ENCODE data around the gene RITA1.

The RITA1 gene

DNA sequence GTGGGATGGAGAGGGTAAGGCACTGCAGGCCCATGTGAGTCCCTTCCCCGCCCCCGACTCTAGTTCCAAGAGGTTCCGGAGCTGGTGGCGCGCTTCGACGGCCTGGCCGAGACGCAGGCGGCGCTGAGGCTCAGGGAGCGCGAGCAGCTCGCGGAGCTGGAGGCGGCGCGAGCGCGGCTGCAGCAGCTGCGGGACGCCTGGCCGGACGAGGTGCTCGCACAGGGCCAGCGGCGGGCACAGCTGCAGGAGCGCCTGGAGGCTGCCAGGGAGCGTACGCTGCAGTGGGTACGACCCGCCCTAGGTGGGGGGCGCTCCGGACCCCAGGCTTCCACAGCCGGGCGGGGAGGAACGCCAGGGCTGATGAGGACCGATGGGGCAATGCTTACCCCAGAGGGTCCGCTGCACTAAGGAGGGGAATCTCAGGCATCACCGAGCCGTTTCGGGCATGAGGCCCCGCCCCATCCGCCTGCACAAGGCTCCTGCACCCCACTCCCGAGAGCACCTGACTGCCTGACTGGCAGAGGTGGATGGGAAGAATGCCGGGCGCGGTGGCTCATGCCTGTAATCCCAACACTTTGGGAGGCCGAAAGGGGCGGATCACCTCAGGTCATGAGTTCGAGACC is 31.1 kb upstream of the RITA1 start:
- DNase-seq = peak; percentile 77

GRCh38 chr12:113155060-113155459 is 30.5 kb upstream of the RITA1 start:
- no peak for DNase-seq

DNA sequence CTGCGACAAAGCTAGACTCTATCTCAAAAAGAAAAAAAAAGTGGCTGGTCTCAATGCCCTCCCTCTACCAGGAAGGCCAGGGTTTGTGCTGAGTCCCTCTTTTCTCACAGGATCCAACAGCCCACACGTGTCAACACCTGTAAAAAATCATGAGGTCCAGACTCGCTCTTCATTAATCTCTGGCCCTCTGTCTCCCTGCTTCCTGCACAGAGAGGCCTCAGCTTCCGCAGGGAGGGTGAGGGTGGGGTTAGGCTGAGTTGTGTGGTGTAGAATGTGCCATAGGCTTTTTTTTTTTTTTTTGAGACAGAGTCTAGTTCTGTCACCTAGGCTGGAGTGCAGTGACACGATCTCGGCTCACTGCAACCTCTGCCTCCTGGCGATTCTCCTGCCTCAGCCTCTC is 29.9 kb upstream of the RITA1 start:
- DNase-seq = no peak

- DNase-seq = no peak
Observed at GRCh38 chr12:113157218-113157859, 28.2 kb upstream of the RITA1 start.

GRCh38 chr12:113158439-113159203 is 26.9 kb upstream of the RITA1 start:
- no peak for DNase-seq

DNA sequence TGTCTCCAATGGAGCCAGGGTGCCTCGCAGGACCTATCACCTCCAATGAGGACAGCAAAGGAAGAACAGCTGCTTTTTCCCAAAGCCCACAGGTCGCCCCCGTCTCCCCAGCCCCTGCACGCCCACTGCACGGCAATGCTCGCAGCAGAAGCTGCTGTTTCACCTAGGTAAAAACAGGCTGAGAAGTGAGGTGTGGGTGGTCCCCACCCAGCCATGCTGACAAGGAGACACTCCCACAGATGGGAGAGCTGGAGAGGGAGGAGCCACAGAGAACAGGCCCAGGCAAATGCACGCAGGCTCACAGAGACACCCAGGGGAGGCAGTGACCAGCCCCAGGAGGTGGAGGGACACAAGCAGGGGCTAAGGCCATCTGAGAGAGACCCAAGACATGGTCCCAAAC is 25.6 kb upstream of the RITA1 start:
- DNase-seq = no peak

GRCh38 chr12:113161415-113162016 is 24.0 kb upstream of the RITA1 start:
- DNase-seq = peak; percentile 81

GRCh38 chr12:113162102-113163029 is 23.2 kb upstream of the RITA1 start:
- peak; percentile 34 for DNase-seq

- no peak for DNase-seq
Observed at GRCh38 chr12:113163030-113163360, 22.5 kb upstream of the RITA1 start.

GRCh38 chr12:113164014-113164413 is 21.5 kb upstream of the RITA1 start:
- DNase-seq = no peak

DNA sequence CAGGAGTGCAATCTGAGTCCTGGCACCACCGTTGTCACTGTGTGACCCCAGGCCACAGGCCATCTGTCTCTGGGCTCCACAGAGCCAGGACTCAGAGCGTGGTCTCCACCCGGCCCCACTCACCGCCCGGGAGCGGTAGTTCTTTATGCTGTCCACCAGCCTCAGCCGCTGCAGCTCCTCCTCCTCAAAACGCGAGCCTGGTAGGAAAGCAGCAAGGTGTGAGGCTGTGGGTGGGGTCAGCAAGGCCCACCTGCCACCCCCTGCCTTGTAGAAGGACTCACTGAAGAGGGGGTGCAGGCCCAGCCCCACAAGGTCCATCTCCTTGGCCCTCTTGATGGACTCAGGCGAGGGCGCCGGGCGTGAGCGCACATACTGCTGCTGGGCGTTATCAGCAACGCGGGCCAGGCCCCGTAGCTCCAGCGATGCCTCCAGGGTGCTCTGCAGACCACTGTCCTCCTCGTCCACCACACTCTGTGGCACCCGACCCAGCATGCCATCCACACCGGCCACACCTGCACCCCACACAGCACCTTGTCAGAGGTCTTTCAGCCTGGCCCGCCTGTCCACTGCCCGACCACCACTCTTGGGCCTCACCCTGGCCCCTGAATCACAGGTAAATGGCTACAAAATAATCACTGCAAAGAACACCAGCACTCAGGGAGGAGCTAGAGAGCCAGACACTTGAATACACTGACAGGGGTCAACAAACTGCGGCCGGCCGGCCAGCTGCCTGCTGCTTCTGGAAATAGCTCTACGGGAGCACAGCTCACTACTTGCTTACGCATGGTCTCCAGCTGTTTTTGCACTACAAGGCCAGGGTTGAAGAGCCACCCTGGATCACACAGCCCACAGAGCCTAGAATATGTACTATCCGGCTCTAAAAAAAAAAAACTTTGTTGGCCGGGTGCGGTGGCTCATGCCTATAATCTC is 19.7 kb upstream of the RITA1 start:
- no peak for DNase-seq

DNA sequence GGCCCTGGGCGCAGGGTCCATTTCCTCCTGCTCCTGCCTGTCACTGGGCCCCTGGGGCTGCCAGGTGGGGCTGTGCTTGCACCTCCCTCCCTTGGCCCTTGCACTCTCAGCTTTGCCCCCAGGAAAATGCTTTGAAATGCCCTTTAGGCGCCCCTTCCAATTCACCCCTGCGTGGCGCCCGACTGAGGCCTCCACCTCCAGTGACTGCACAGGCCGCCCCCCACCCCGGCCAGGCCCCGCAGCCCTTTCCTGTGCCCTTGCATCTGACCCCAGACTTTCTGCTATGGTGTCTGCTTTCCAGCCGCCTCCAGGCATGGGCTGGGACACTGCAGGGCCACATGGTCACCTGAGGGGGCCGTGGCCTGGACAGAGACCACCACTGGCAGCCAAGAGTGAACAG is 17.7 kb upstream of the RITA1 start:
- no peak for DNase-seq

DNA sequence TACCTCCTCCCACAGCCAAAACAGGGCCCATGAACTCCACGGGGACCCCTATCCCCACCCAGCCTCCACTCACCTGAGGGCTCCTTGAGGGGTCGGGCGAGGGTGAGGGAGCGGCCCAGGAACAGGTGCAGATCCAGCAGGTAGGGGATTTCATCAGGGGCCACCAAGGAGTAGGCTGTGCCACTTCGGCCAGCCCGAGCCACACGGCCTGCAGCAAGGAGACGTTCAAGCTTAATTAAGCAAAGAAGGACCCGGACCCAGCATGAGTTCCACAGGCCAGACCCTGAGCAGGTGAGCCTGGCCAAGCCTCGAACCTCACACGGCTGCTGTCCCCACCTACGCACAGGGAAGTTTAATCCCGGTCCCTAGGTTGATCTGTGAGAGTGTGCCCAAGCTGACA is 15.8 kb upstream of the RITA1 start:
- no peak for DNase-seq

DNA sequence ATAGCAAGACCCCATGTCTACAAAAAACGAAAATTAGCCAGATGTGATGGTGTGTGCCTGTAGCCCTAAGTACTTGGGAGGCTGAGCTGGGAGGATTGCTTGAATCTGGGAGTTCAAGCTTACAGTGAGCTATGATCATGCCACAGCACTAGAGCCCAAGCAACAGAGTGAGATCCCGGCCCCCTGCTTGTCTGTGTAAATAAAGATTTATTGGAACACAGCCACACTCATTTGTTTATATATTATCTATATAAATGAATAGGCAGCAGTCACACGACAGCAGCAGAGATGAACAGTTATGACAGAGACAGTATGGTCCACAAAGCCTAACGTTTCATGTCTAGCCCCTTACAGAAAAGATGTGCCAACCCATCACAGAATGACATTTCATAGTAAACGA is 15.1 kb upstream of the RITA1 start:
- no peak for DNase-seq

GRCh38 chr12:113170926-113171325 is 14.6 kb upstream of the RITA1 start:
- DNase-seq = no peak

DNA sequence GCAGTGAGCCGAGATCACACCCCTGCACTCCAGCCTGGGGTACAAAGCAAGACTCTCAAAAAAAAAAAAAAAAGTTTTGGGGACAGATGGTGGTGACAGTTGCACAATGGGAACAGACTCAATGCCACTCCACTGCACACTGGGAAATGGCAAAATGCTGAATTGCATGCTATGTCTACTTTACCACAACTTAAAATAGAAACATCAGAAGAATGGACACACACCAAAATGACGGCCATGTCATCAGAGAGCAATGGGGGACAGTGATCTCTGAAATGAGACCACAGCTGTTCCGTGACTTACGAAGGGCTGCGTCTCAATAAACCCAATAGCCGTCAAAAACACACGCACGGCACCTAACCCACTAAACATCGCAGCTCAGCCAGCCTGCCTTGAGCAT is 14.0 kb upstream of the RITA1 start:
- no peak for DNase-seq

DNA sequence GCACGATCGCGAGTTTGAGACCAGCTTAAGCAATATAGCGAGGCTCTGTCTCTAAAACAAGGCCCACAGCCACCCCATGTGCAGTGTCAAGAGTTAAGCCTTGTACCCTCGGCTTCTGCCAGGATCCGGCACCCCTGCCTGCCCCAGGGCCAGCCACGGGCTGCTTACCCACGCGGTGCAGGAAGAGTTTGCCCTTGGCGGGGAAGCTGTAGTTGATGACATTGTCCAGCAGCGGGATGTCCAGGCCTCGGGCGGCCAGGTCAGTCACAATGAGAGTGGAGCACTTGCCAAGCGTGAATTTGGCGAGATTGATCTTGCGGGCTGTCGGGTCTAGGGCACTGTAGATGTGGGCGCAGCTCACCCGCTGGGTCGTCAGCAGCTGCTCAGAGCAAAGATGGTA is 13.3 kb upstream of the RITA1 start:
- no peak for DNase-seq

DNA sequence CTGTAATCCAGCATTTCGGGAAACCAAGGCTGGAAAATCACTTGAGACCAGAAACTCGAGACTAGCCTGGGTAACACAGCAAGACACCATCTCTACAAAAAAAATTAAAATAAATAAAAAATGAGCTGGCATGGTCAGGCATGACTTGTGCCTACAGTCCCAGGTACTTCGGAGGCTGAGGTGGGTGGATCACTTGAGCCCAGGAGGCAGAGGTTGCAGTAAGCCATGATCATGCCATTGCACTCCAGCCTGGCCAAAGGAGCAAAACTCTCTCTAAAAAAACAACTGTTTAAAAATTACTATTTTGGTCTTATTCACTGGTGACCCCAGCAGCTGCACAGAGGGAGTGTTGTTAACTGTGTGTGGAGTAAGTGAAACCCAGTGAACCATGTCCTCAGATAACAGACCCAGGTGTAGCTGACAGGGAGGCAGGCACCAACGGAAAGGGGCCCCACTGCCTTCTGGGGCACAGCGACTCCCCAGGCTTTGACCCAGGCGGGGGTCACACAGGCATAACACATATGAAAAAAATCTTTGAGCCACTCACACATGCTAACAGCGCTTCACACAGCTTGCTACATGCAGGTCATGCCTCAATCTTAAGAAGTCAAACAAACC is 12.3 kb upstream of the RITA1 start:
- no peak for DNase-seq

DNA sequence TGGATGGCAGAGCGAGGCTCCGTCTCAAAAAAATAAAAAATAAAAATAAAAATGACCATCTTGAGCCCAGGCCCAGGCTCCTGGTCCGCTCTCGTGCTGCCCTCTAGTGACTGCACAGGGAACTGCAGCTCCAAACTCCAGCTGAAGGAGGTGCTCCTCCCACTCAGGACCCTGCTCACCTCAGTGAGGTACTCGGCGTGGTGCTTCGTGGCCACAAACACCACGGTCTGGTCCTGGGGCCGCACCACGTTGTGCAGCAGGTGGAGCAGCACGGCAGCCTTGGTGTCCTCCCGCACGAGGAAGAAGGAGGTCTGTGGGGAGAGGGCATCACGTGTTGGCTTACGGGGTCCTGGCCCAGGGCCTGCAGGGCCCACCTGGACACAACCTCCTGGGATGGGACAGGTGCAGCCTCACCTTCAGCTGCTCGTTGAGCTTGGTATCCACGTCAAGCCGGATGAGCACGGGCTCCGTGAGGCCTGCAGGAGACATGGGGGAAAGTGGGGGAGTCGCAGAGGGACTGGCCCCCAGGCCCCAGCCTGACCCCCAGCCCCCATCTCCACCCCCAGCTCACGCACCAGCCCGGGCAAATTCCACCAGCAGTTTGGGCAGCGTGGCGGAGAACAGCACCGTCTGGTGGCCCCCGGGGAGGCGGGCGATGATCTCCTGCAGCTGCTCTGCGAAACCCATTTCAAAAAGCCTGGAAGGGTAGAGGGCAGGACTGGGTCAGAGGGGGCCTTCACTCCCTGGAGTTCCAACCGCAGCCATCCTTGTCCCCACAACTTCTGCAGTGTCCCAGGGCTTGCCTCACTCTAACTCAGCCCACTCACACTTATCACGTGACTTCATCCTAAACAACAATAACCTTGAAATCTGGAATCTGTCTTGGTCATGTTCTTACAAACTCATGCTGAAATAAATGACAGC is 10.8 kb upstream of the RITA1 start:
- peak; percentile 59 for DNase-seq

DNA sequence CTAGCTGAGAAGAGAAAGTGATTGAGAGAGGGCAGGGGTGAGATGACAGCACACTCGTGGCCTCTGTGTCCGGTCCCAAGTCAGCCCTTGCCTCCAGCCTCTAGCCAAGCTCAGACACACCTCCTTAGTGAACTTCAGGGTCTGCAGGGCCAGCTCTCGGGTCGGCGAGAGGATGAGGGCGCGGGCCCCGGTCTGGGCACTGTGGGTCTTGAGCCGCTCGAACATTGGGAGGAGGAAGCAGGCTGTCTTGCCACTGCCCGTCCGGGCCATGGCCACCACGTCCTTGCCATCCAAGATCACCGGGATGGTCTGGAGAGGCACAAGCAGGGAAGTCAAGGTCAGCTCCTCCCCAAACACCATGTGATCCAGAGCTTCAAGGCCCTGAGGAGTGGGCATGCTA is 6.5 kb upstream of the RITA1 start:
- no peak for DNase-seq

Measured in NCI-H69 (cell line).